ENCODE data around the gene PTPRN2.
"Not testable (repeated sequence)": the region's sequence is repeated elsewhere in the genome, so short reads cannot be mapped to it uniquely, and the experiment has no call there.

Gene PTPRN2

GRCh38 chr7:158042156-158042880, 545.3 kb downstream of the PTPRN2 start:
- Histone ChIP-seq H3K27me3 (ENCODE audit: control insufficient read depth, insufficient read depth, low read length) (no peaks in the 10 kb centered on the region), H3K9ac (ENCODE audit: low read depth, low read length) (no peak overlapping the region), H3K9me3 (replicated peaks; ENCODE audit: low read length) (peaks cover 27% of the 10 kb centered on the region), H3K36me3 (ENCODE audit: insufficient read depth, low read length) (no peaks in the 10 kb centered on the region), H3K4me2 (ENCODE audit: low read length) (no peak overlapping the region), H3K4me3 (ENCODE audit: low read length) (no peak overlapping the region), H3K4me1 (ENCODE audit: control insufficient read depth, insufficient read depth, low read length) (no peaks in the 10 kb centered on the region)

DNA sequence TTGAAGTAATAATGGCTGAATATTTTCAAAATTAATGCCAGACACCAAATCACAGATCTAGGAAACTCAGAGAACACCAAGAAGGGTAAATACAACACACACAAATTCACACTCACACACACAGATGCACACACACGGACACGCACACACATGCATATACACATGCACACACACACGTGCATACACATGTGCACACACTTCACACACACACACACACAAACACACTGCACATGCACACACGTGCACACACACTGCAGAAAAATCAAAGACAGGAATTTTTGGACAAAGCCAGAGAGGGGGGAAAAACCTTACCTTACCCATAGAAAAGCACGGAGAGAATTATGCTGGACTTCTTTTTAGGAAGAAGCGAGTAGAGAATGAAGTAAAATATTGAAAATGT, 547.4 kb downstream of the PTPRN2 start:
- peaks cover 27% of the 10 kb centered on the region for H3K9me3 ChIP-seq (replicated peaks; ENCODE audit: low read length)

DNA sequence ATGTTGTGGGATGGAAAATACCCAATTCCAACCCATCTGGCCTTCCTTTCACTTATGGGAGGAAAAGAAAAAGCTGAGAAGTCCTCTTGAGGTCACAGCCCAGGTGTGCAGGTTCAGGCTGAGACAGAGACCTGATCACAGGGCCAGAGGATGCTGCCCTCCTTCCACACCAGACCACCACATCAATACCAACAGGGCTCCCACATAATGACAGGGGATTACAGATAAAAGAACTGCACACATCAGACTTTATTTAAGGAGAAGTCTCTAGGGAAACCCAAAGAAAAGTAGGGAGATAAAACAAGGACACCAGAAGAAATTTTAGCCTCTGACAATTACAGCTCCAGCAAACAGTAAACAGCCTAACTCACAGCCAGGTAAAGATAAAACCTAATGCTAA, 548.4 kb downstream of the PTPRN2 start:
- Histone ChIP-seq H3K9ac (ENCODE audit: low read depth, low read length) (no peak overlapping the region), H3K4me1 (ENCODE audit: control insufficient read depth, insufficient read depth, low read length) (no peaks in the 10 kb centered on the region), H3K36me3 (ENCODE audit: insufficient read depth, low read length) (no peaks in the 10 kb centered on the region), H3K4me3 (ENCODE audit: low read length) (no peak overlapping the region), H3K4me2 (ENCODE audit: low read length) (no peak overlapping the region), H3K27me3 (ENCODE audit: control insufficient read depth, insufficient read depth, low read length) (no peaks in the 10 kb centered on the region), H3K9me3 (replicated peaks; ENCODE audit: low read length) (peaks cover 23% of the 10 kb centered on the region)

More for the DNA sequence above, 547.4 kb downstream of the PTPRN2 start:
- no peaks in the 10 kb centered on the region for H3K27me3 ChIP-seq (ENCODE audit: control insufficient read depth, insufficient read depth, low read length)
- no peaks in the 10 kb centered on the region for H3K4me1 ChIP-seq (ENCODE audit: control insufficient read depth, insufficient read depth, low read length)
- H3K36me3 ChIP-seq (ENCODE audit: insufficient read depth, low read length), result no peaks in the 10 kb centered on the region
- H3K9ac ChIP-seq (ENCODE audit: low read depth, low read length), result no peak overlapping the region
- no peak overlapping the region for H3K4me3 ChIP-seq (ENCODE audit: low read length)
- H3K4me2 ChIP-seq (ENCODE audit: low read length), result no peak overlapping the region

- no peak overlapping the region for H3K9ac ChIP-seq (ENCODE audit: low read depth, low read length)
- H3K4me3 ChIP-seq (ENCODE audit: low read length), result no peak overlapping the region
- no peaks in the 10 kb centered on the region for H3K4me1 ChIP-seq (ENCODE audit: control insufficient read depth, insufficient read depth, low read length)
- H3K27me3 ChIP-seq (ENCODE audit: control insufficient read depth, insufficient read depth, low read length), result no peaks in the 10 kb centered on the region
- no peaks in the 10 kb centered on the region for H3K36me3 ChIP-seq (ENCODE audit: insufficient read depth, low read length)
- H3K9me3 ChIP-seq (replicated peaks; ENCODE audit: low read length), result peaks cover 16% of the 10 kb centered on the region
- H3K4me2 ChIP-seq (ENCODE audit: low read length), result no peak overlapping the region
Measured at GRCh38 chr7:158037211-158037610, 550.4 kb downstream of the PTPRN2 start.

DNA sequence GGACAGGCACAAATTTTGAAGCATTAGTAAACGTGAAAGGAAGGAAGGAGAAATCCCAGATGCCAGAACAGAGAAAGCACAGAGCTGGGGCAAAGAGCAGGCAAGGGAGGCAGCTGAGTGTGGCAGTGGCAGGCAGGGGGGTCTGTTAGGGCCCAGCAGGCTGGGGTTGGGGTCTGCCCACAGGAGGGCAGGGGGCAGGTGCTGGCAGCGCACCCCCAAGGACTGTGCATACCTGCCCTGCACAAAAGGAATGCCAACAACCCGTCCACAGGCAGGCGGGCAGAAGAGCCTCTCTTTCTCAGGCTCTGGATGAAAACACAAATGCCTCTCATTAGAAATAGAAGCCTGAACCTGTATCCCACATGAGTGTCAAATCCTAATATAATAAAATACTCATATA, 552.3 kb downstream of the PTPRN2 start:
- Histone ChIP-seq H3K4me1 (ENCODE audit: control insufficient read depth, insufficient read depth, low read length) (no peaks in the 10 kb centered on the region), H3K9me3 (replicated peaks; ENCODE audit: low read length) (peaks cover 13% of the 10 kb centered on the region), H3K27me3 (ENCODE audit: control insufficient read depth, insufficient read depth, low read length) (no peaks in the 10 kb centered on the region), H3K9ac (ENCODE audit: low read depth, low read length) (no peak overlapping the region), H3K36me3 (ENCODE audit: insufficient read depth, low read length) (no peaks in the 10 kb centered on the region), H3K4me3 (ENCODE audit: low read length) (no peak overlapping the region), H3K4me2 (ENCODE audit: low read length) (no peak overlapping the region)

- H3K4me2 ChIP-seq (ENCODE audit: low read length), result no peak overlapping the region
- peaks cover 13% of the 10 kb centered on the region for H3K9me3 ChIP-seq (replicated peaks; ENCODE audit: low read length)
- H3K4me1 ChIP-seq (ENCODE audit: control insufficient read depth, insufficient read depth, low read length), result no peaks in the 10 kb centered on the region
- H3K4me3 ChIP-seq (ENCODE audit: low read length), result no peak overlapping the region
- H3K36me3 ChIP-seq (ENCODE audit: insufficient read depth, low read length), result no peaks in the 10 kb centered on the region
- no peak overlapping the region for H3K9ac ChIP-seq (ENCODE audit: low read depth, low read length)
- H3K27me3 ChIP-seq (ENCODE audit: control insufficient read depth, insufficient read depth, low read length), result no peaks in the 10 kb centered on the region
Measured at GRCh38 chr7:158034571-158034970, 553.1 kb downstream of the PTPRN2 start.

DNA sequence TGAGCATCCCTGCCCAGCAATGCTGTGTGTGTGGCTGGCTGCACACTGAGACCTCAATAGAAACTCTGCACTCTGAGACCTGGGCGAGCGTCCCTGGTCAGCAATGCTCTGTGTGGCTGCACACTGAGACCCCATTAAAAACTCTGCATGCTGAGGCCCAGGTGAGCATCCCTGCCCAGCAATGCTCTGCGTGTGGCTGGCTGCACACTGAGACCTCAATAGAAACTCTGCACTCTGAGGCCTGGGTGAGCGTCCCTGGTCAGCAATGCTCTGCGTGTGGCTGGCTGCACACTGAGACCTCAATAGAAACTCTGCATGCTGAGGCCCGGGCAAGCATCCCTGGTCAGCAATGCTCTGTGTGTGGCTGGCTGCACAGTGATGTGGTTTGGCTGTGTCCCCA, 553.7 kb downstream of the PTPRN2 start:
- not testable (repeated sequence) for H3K4me3 ChIP-seq (ENCODE audit: low read length); H3K4me2 ChIP-seq (ENCODE audit: low read length); H3K27me3 ChIP-seq (ENCODE audit: control insufficient read depth, insufficient read depth, low read length); H3K9me3 ChIP-seq (replicated peaks; ENCODE audit: low read length); H3K36me3 ChIP-seq (ENCODE audit: insufficient read depth, low read length); H3K4me1 ChIP-seq (ENCODE audit: control insufficient read depth, insufficient read depth, low read length); H3K9ac ChIP-seq (ENCODE audit: low read depth, low read length)

DNA sequence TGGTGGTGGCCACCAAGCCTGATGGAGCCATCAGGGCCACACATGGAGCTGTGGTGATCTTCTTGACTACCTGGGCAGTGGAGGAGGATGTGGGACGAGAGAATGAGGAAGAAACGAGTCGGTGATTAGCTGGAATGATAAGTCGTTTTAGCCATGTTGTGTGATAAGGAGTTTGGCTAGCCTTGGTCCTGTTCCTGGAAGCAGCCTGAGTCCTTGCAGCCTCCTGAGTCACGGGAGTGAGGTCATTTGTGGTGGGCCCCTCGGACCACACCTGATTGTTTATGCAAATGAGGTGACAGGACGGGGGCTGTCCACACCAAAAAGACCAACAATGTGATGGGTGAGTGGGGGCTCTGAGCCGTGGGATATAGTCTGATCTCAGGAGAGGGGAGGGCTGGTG, 554.4 kb downstream of the PTPRN2 start:
- Histone ChIP-seq H3K9me3 (replicated peaks; ENCODE audit: low read length) (peaks cover 9% of the 10 kb centered on the region), H3K9ac (ENCODE audit: low read depth, low read length) (no peak overlapping the region), H3K4me1 (ENCODE audit: control insufficient read depth, insufficient read depth, low read length) (no peaks in the 10 kb centered on the region)

DNA sequence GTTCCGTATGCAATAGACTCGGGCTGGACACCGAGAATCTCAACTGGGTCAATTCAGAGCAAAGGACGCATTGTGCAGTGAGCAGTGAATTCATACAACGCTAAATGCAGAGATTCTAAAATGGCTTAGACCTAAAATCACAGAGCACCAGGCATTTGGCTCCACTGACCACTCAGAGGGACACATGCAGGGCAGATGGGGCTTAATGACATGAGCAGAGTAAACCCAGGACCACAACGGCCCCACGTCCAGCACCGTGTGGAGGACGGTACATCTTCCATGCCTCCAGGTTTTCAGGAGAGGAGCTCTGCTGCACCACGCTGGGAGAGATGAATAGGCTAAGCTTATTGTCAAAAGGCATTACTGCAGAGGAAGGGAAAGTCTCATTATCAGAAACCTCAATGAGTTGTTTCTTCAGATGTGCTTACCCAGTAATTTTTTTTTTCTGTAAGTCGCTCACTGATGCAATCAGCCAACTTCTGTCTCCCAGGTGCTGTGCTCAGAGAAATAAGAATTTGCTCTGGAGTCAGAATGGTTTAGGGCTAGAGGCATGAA, 555.0 kb downstream of the PTPRN2 start:
- no peak overlapping the region for H3K4me2 ChIP-seq (ENCODE audit: low read length)
- peaks cover 11% of the 10 kb centered on the region for H3K9me3 ChIP-seq (replicated peaks; ENCODE audit: low read length)
- no peaks in the 10 kb centered on the region for H3K36me3 ChIP-seq (ENCODE audit: insufficient read depth, low read length)
- H3K9ac ChIP-seq (ENCODE audit: low read depth, low read length), result no peak overlapping the region
- H3K4me1 ChIP-seq (ENCODE audit: control insufficient read depth, insufficient read depth, low read length), result no peaks in the 10 kb centered on the region
- no peaks in the 10 kb centered on the region for H3K27me3 ChIP-seq (ENCODE audit: control insufficient read depth, insufficient read depth, low read length)
- no peak overlapping the region for H3K4me3 ChIP-seq (ENCODE audit: low read length)

More for the DNA sequence above, 554.4 kb downstream of the PTPRN2 start:
- no peaks in the 10 kb centered on the region for H3K27me3 ChIP-seq (ENCODE audit: control insufficient read depth, insufficient read depth, low read length)
- no peak overlapping the region for H3K4me2 ChIP-seq (ENCODE audit: low read length)
- no peak overlapping the region for H3K4me3 ChIP-seq (ENCODE audit: low read length)
- no peaks in the 10 kb centered on the region for H3K36me3 ChIP-seq (ENCODE audit: insufficient read depth, low read length)

DNA sequence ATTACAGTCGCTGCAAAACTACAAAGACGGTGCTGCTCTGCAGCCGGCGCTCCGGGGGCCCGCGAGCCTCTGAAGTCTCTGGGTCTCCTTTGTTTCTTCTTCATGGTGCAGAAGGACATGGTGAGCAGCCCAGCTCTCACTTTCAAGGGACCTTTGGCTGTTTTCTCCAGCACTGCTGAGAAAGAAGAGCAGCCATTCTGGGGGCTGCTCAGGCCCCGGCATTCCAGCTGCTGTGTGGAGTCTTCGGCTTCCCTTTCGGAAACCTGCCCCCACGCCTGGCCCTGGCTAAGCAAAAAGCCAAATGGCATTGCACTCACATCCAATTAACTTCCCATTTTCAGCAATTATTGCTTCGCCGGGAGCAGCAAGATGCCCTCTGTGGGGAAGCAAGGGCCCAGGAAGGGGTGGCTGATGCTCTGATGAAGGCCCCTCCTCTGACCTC, 555.7 kb downstream of the PTPRN2 start:
- Histone ChIP-seq H3K27me3 (ENCODE audit: control insufficient read depth, insufficient read depth, low read length) (no peaks in the 10 kb centered on the region), H3K36me3 (ENCODE audit: insufficient read depth, low read length) (no peaks in the 10 kb centered on the region), H3K9me3 (replicated peaks; ENCODE audit: low read length) (peaks cover 11% of the 10 kb centered on the region), H3K4me2 (ENCODE audit: low read length) (no peak overlapping the region), H3K4me1 (ENCODE audit: control insufficient read depth, insufficient read depth, low read length) (no peaks in the 10 kb centered on the region), H3K4me3 (ENCODE audit: low read length) (no peak overlapping the region), H3K9ac (ENCODE audit: low read depth, low read length) (no peak overlapping the region)

GRCh38 chr7:158030566-158030965, 557.1 kb downstream of the PTPRN2 start:
- H3K9ac ChIP-seq (ENCODE audit: low read depth, low read length), result no peak overlapping the region
- no peak overlapping the region for H3K4me3 ChIP-seq (ENCODE audit: low read length)
- H3K4me1 ChIP-seq (ENCODE audit: control insufficient read depth, insufficient read depth, low read length), result no peaks in the 10 kb centered on the region
- H3K9me3 ChIP-seq (replicated peaks; ENCODE audit: low read length), result peaks cover 11% of the 10 kb centered on the region
- no peaks in the 10 kb centered on the region for H3K27me3 ChIP-seq (ENCODE audit: control insufficient read depth, insufficient read depth, low read length)
- no peak overlapping the region for H3K4me2 ChIP-seq (ENCODE audit: low read length)
- no peaks in the 10 kb centered on the region for H3K36me3 ChIP-seq (ENCODE audit: insufficient read depth, low read length)

- no peak overlapping the region for H3K4me2 ChIP-seq (ENCODE audit: low read length)
Measured at GRCh38 chr7:158030071-158030470, 557.6 kb downstream of the PTPRN2 start.

More at GRCh38 chr7:158030071-158030470, 557.6 kb downstream of the PTPRN2 start:
- H3K9me3 ChIP-seq (replicated peaks; ENCODE audit: low read length), result peaks cover 11% of the 10 kb centered on the region
- H3K36me3 ChIP-seq (ENCODE audit: insufficient read depth, low read length), result no peaks in the 10 kb centered on the region
- no peaks in the 10 kb centered on the region for H3K27me3 ChIP-seq (ENCODE audit: control insufficient read depth, insufficient read depth, low read length)
- H3K4me3 ChIP-seq (ENCODE audit: low read length), result no peak overlapping the region
- no peak overlapping the region for H3K9ac ChIP-seq (ENCODE audit: low read depth, low read length)
- H3K4me1 ChIP-seq (ENCODE audit: control insufficient read depth, insufficient read depth, low read length), result no peaks in the 10 kb centered on the region
